ENCODE results near the gene DNAI1.
"Not testable (repeated sequence)": the region's sequence is repeated elsewhere in the genome, so short reads cannot be mapped to it uniquely, and the experiment has no call there.

DNAI1 gene

DNA sequence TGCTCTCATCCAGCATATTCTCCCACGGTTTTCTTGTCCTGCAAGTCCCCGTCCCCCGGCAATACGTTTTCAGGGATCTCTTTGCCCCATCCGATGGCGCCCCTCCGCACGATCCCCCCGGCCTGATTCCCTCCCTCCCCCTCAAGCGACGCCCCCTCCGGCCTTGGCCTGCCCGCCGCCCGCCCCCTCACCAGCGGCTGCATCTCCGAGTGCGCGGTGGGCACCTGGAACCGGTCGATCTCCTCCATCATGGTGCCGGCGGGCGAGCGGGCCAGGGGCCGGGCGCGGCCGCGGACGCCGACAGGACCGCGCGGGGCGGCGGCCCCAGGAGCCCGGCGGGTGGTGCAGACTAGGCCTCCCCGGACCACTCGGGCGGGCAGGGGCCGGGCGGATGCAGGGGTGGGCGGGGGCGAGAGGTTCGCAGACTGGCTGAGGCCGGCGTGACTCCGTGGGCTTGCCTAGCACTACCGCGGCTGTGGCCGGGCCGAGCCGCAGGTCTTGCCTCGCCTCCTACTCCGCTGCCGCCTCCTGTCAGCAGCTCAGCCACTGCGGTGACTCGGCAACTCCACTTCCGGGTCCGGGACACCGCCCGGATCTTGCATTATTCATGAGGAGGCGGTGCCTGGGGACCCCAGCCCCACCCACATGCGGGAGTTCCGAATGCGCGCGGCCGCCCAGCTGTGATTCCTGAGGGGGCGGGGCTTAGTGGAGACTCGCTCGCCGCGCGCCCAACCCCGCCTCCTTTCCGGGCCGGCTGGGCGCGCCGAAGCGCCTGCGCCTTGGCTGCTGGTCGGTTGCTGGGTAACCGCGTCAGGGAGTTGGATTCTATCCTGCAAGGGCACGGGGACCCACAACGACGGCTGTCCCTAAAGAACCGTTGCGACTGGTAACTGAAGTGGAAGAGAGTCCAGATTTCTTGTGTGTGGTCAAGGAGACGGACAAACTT, at the start of gene DNAI1, which contains the start of gene FAM219A:
DNAI1 (plus strand) TSS at position 793 of the 946 bp plus-strand sequence. CDS start 201 bp downstream, outside the sequence.
FAM219A (minus strand) TSS at position 558 of the 946 bp plus-strand sequence; CDS start at position 251, 307 bp downstream.
- peak; percentile 95 for DNase-seq

DNA sequence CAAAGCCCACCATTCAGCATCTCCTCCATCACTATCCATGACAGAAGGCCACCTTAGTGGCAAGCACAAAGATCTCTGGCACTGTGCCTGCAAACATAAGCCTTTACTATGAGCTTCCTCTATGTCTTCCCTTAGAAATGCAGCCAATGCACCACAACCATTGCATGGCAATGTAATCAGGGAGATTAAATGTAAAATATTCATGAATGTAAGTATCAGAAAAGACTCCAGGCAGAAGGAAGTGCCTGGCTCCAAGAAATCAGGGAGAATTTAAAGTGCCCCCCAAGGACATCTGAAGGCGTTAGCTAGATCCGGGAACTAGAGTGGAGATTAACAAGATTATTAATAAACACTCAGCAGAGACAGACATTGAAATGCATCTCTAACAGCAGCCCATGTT, 49.5 kb upstream of the DNAI1 start:
- DNase-seq = no peak

DNA sequence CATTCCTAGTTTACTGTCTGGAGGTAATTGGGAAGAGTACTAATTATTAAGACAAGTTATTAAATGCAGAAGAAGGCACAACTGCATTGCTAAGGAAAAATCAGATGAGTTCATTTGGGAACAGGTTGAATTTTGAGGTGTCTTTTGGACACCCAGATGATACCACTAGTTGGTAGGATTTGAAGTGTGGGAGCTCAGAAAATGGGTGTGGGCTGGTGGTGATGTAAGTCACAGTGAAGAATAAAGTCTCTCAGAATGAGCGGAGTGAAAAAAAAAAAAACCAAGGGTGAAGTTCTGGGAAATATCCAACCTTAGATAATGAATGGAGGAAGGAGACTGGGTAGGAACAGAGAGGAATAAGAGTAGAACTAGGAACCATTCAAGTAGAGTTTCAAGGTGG, 46.3 kb upstream of the DNAI1 start:
- DNase-seq = no peak

DNA sequence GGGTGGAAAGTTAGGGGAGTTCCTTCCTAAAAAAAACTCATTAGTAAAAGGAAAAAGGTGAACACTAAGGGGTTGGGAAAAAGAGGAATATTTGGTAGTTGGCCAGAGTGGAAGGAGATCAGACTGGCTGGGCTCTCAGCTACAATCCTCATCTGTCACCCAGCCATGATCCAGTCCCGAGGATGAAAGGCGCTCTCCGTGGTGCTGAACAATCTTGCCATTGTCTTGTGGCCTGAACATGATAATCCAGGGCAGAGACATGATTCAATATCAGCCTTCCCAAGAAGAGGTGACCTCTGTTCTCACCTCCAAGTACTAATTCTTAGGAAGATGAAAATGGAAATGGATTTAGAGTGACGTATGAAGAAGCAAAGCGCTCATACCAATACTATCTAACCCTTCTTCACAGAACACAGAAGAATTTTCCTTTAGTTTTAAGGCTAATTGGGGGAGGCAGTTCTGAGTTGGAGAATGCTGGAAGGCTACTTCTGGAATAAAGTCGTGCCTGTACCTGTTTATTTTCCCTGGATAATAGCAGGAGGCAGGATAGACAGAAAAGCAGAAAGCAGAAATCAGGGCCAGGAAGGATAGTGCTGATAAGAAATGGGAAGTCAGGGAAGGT, 45.3 kb upstream of the DNAI1 start:
- DNase-seq = no peak

DNA sequence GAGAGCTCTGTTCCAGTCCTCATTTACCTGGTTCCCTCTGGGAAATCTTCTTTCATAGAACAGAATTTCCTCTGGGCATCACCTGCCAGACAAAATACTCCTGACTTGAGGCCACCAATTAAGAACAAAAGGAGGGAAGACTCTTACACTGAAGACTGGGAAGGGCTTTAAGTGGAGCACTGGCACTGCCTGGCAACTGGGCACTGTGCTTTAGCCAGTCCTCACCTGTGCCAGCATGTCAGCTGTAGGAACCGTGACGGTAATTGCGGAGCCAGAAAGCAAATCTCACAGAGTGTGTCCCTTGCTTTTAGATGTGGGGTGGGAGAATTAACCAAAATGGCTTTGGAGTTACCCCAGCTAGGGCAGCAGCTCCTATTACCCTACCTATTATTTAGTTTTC, 40.9 kb upstream of the DNAI1 start:
- DNase-seq = no peak

DNA sequence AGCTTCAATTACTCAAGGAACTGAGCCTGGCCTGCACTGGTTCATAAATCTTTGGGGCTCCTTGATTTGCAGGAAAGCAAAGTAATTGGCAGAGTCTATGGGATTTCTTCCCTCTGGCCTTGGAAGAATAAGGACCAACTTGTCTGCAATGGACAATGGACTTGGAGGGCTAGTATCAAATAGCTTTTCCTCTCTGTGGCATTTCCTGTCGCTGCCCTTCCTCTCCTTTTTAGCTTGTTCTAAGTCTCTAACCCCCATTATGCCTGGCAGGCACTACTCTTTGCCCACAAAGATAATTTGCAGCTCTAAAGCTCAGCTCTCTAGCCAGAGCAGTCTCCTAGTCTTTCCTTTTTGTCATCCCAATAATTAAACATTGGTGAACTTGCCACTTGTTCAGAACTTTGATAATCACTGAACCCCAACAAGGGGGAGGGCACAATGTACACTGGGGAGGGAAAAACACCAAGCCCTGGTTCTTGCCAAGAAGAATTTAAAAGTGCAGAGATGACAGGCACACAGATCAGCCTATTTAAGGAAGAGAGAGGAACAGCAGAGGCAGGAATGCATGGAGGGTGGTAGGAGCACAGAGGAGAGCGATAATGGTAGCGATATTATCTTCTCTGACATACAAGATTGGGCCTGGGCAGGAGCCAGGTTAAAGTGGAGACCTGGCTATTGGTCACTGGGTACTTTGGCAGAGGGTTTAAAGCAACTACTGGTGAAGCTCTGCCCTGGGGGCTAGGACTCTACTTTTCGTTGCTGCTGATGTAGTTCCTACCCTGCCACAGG, 38.7 kb upstream of the DNAI1 start:
- no peak for DNase-seq

DNA sequence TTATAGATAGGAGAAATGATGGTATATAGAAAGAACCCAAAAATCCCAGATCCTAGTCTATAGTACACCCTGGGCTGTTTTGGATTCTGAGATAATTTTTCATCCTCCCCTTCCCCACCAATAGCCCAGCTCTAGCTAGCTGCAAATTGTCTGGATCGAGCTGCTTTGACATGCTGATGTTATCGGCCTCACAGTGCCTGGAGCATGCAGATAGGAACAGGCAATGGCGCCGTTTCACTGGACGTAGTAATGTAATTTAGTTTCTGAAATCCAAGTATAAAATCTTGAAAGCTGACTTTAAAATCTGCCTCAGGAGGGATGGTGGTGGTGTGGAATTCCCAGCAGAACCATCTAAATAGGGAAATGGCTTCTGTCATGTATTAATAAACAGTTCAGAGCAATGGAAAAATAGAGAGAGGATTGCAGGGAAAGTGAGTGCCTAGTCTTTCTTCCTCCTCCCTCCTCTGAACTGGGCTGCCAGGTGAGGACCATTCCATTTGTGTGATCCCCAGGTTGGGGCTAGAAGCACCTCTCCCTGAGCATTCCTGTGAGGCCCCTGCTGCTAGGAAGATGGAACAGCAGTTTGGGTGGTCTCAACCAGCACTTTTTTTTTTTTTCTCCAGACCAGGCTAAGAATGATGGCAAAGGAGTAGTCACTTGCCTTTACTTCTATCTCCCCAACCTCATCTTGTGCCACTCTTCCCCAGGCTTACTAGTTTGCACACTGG, 32.1 kb upstream of the DNAI1 start:
- DNase-seq = no peak

DNA sequence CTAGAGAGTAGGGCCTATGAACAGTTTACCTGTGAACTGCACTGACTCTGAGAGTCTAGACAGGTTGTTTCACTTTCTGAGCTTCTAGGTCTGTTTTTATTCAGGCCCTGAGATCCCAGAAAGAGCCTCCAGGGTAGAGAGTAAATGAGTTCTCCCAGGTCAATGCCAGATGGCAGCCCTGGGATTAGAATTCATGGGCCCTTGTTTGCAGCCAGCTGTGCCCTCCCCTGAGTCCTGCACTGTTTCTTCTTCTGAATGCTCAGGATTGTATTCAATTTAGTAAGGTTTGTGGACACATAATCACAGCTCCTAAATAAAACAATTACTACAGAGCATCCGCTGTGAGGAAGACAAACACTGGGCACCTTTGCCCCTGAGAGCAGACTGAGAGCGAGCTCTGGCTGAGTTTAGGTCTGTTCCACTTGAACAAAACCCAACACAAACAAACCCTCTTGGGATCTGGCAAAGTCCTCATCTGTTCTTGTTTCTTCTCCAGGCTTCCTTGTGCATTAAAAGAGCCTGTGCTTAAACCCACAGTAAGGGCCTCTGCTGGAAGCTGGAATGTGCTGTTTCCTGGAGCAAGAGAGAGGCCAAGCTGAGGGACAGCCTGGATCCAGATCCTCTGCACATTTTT, 30.2 kb upstream of the DNAI1 start:
- no peak for DNase-seq

DNA sequence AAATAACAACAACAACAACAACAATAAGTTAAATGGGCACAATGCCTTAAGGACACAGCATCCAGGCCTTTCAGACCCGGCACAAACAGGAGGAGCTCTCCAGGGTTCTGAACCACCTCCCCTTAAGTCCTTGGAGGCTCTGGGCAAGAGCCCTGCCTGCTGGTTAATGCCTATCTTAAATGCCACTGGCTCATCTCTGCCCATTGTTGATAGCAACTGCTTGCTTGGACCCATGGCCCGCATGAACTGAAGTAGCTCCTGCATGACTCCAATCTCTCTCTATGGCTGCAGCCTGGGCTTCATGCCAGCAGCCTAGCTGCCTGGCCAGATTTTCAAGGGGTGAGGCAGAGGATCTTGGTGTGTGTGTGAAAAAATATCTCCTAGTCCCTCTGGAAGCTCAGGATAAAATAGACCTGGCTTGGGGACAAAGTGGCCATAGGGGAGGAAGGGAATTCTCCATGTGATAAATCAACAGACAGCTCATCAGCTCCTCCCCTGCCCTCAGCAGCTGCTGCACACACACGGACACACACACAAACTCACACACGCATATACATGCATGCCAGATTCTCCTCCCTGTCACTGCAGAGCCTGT, 27.7 kb upstream of the DNAI1 start:
- DNase-seq = no peak

DNA sequence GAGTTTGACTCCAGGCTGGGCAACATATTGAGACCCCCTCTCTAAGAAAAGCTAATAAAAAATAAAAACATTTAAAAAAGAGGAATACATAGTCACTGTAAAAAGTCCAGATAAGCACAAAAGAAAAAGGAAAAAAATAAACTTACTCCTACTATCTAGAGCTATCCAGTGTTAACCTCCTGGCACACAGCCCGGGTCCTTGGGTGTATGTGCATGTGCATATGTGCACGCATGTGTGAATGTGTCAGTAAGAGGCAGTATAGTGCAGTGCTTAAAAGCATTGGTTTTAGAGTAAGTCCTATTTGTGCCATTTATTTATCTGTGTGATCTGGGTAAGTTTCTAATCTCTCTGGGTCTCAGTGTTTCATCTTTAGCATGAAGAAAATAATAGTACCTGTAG, 26.9 kb upstream of the DNAI1 start:
- no peak for DNase-seq

DNA sequence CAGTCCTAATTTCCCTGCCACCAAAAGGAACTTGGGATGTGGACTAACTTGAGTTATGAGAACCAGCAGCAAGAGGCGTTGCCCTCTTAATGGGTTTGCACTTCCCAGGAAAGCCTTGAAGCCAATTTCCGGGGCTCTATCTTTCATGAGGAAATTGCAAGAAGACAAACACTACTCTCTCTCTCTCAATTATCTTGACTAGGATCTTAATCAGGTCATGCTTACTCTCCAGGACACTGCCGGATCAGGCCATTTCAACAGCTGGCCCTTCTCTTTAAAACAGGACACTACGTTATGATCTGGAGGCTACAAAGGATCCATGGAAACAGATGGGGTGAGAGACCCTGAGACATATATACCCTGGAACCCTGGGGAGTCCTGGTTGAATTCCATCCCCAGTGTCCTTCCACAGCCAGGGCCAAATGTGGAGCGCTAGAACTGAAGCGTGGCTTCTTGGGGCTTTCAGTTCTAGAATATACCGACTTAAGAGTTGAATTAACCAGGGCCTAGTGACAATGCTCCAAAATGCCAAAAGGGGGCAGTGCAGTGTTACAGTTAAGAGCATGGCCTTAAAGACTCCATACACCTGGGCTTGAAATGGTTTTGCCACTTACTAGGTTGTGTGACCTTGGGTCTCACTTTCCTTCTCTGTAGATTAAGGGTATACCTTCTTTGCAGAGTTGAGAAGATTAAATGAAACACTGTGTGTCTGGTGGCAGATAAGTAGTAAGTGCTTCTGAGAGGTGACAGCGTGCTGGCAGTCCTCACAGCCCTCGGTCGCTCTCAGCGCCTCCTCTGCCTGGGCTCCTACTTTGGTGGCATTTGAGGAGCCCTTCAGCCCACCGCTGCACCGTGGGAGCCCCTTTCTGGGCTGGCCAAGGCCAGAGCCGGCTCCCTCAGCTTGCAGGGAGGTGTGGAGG, 21.3 kb upstream of the DNAI1 start:
- no peak for DNase-seq

DNA sequence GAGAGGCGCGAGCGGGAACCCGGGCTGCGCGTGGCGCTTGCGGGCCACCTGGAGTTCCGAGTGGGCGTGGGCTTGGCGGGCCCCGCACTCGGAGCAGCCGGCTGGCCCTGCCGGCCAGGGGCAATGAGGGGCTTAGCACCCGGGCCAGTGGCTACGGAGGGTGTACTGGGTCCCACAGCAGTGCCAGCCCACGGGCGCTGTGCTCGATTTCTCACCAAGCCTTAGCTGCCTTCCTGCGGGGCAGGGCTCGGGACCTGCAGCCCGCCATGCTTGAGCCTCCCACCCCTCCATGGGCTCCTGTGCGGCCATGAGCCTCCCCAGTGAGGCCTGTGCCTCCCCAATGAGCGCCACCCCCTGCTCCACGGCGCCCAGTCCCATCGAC, 20.7 kb upstream of the DNAI1 start:
- not testable (repeated sequence) for DNase-seq

DNA sequence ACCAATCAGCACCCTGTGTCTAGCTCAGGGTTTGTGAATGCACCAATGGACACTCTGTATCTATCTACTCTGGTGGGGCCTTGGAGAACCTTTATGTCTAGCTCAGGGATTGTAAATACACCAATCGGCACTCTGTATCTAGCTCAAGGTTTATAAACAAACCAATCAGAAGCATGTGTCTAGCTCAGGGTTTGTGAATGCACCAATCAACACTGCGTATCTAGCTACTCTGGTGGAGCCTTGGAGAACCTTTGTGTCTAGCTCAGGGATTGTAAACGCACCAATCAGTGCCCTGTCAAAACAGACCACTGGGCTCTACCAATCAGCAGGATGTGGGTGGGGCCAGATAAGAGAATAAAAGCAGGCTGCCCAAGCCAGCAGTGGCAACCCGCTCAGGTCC, 20.1 kb upstream of the DNAI1 start:
- DNase-seq = not testable (repeated sequence)

DNA sequence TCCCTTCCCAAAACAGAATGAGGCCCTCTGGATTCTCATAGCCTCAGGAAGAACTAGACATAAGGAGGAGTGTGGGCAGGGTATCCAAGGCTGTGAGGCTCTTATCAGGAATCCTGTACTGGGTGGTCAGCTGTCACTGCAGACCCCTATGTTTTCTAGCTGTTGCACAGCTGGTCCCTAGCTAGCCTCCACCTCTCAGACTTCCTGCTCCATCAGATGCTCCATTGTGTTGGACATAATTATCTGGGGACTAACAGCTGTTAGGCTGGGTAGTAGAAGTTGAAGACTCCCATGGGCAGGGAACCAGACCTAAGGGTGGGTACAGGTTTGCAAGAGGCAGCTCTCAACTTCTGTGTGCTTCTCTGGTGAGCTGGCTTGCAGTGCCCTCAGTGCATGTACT, 18.6 kb upstream of the DNAI1 start:
- no peak for DNase-seq

DNA sequence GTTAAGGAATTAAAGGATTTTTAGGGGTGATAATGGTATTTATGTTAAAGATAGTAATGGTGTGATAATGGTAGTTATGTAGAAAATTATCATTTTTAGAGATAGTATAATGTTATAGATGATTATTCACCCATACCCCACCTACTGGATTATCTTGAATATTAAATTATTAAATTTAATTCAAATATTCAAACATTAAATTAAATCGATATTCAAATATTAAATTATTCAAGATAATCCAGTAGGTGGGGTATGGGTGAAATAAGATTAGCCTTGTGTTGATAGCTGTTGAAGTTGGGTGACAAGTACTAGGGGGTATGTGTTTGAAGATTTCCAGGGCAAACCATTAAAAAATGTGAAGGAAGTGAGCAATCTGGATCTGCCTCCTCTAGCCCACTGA, 15.8 kb upstream of the DNAI1 start:
- no peak for DNase-seq

DNA sequence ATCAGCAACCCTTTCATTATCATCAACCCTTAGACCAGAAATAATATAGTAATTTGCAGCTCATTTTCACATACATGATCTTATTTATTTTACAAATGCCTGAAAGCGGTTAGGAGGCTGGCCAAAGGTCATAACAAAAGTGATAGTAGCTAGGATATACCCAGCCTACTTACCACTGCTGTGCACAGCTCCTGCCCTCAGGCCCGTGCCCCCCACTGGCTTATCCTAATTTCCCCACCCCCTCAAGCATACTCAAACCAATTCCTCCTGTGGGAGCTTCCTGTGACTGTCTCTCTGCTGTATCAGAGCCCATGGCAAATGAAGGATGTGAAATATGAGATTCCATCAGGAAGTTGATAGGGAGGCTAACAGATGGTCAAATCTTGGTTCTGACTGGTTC, 15.1 kb upstream of the DNAI1 start:
- DNase-seq = no peak

DNA sequence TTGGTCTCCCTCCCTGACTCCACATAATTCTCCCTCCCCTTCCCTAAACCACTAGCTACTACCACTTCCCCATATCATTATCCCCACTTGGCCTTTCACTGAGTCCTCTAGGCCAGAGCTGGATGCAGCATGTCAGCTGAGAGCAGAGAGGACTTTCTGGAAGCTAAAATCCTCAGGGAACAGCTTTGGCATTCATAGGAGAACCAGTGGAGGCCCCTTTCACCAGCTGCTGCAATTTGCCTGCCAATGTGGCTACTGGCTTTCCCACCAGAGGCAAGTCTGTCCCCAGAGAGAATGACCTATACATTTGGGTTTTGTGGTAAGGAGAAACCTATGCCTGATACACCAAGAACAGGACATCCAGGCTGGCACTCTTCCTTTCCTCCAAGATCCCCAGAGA, 14.6 kb upstream of the DNAI1 start:
- DNase-seq = no peak

DNA sequence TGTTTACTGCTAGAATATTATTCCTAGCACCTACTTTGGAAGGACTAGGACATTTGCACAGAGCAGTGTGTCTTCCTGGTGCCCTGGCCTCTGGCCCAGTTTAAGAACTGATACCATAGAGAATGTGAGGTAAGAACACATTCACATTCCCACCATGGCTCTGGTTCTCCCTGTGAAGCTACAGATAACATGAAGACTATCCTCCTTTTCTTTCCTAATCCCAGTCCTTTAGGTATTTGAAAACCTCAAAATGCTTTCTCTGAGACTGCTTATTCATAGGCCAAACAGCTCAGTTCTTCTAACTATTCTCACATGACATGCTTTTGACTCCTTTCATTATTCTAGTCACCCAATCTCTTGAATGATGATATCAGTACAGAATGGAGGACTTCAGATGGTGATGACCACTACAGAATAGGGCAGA, 12.1 kb upstream of the DNAI1 start:
- no peak for DNase-seq

DNA sequence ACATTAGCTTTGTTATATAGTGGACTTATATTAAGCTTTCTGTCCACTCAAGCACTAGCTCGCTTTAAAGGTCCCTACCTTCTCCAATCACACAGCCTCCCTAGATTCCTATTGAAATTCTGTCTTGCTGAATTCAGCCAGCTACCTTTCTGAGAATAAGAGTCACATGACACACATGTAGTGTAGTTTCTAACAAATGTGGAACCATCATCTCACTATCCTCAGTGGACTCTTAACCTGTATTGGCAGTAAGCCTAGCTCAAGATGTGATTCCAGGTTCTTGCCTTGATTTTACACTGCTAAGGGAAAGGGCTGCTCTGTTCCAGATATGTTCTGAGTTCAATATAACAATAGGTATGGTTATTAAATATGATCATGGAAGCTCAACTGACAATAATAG, 11.7 kb upstream of the DNAI1 start:
- no peak for DNase-seq

DNA sequence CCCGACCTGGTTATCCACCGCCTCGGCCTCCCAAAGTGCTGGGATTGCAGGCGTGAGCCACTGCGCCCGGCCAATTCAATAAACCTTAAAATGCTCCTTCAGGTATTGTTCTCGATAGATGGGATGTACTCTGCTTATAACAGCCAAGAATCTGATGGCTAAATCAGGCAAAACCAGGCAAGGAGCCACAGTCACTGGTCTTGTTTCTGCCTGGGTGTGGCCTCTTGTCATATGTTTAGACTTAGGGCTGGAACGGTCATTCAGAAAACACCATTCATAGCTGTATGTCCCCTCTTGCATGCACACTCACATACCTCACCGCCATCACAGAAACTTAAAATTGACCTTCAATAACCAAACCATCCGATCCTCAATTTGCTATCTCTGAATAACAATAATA, 8.0 kb upstream of the DNAI1 start:
- DNase-seq = no peak

DNA sequence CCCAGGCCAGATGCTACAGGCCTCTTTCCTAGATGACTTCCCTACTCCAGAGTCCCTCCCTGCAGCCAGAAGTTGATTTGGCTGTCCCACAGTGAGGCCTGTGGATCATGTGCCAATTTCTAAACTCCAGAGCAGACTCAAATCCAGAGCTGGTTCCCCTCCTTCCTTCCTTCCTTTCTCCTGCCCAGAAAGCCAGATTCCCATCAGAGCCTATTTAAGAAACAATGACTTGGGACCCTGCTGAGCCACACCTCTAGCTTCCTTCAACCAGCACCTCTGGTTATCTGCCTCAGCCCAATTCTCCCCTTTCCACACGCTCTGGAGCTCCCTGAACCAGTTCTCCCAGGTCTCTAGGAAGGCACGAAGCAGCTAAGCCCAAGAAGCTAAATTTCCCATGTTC, 7.5 kb upstream of the DNAI1 start:
- DNase-seq = no peak

Data from T1000 (cell line).